ENCODE data around the gene BCAS3.
"Not testable (repeated sequence)": the region's sequence is repeated elsewhere in the genome, so short reads cannot be mapped to it uniquely, and the experiment has no call there.

BCAS3 gene

GRCh38 chr17:60767744-60768308 lies 90.2 kb downstream of the BCAS3 start:
- no peak for TF ChIP-seq ZNF274 (IDR thresholded peaks at IDR 0.05; ENCODE audit: low read depth, low read length)

GRCh38 chr17:60769327-60769726 lies 91.7 kb downstream of the BCAS3 start:
- TF ChIP-seq ZNF274 (IDR thresholded peaks at IDR 0.05; ENCODE audit: low read depth, low read length): no peak
- H3K4me3 ChIP-seq (ENCODE audit: low read length): no peak overlapping the region

More at GRCh38 chr17:60767744-60768308, 90.2 kb downstream of the BCAS3 start:
- H3K4me3 ChIP-seq (ENCODE audit: low read length): no peak overlapping the region

GRCh38 chr17:60770946-60771422 lies 93.3 kb downstream of the BCAS3 start:
- TF ChIP-seq ZNF274 (IDR thresholded peaks at IDR 0.05; ENCODE audit: low read depth, low read length): no peak
- no peak overlapping the region for H3K4me3 ChIP-seq (ENCODE audit: low read length)

- H3K4me3 ChIP-seq (ENCODE audit: low read length): not testable (repeated sequence)
Observed at GRCh38 chr17:60771621-60772020, 94.0 kb downstream of the BCAS3 start.

- TF ChIP-seq ZNF274 (IDR thresholded peaks at IDR 0.05; ENCODE audit: low read depth, low read length): no peak
- H3K4me3 ChIP-seq (ENCODE audit: low read length): no peak overlapping the region
Observed at GRCh38 chr17:60773552-60773951, 95.9 kb downstream of the BCAS3 start.

GRCh38 chr17:60781880-60782412 lies 104.3 kb downstream of the BCAS3 start:
- TF ChIP-seq ZNF274 (IDR thresholded peaks at IDR 0.05; ENCODE audit: low read depth, low read length): no peak
- no peak overlapping the region for H3K4me3 ChIP-seq (ENCODE audit: low read length)

GRCh38 chr17:60782742-60783141 lies 105.1 kb downstream of the BCAS3 start:
- TF ChIP-seq ZNF274 (IDR thresholded peaks at IDR 0.05; ENCODE audit: low read depth, low read length): no peak
- no peak overlapping the region for H3K4me3 ChIP-seq (ENCODE audit: low read length)

GRCh38 chr17:60790205-60790604 lies 112.6 kb downstream of the BCAS3 start:
- H3K4me3 ChIP-seq (ENCODE audit: low read length): no peak overlapping the region
- TF ChIP-seq ZNF274 (IDR thresholded peaks at IDR 0.05; ENCODE audit: low read depth, low read length): no peak

GRCh38 chr17:60792250-60792898 lies 114.7 kb downstream of the BCAS3 start:
- TF ChIP-seq ZNF274 (IDR thresholded peaks at IDR 0.05; ENCODE audit: low read depth, low read length): no peak
- no peak overlapping the region for H3K4me3 ChIP-seq (ENCODE audit: low read length)

- H3K4me3 ChIP-seq (ENCODE audit: low read length): no peak overlapping the region
- no peak for TF ChIP-seq ZNF274 (IDR thresholded peaks at IDR 0.05; ENCODE audit: low read depth, low read length)
Observed at GRCh38 chr17:60798576-60798975, 120.9 kb downstream of the BCAS3 start.

GRCh38 chr17:60802377-60802776 lies 124.7 kb downstream of the BCAS3 start:
- TF ChIP-seq ZNF274 (IDR thresholded peaks at IDR 0.05; ENCODE audit: low read depth, low read length): no peak
- H3K4me3 ChIP-seq (ENCODE audit: low read length): no peak overlapping the region

GRCh38 chr17:60803059-60803458 lies 125.4 kb downstream of the BCAS3 start:
- TF ChIP-seq ZNF274 (IDR thresholded peaks at IDR 0.05; ENCODE audit: low read depth, low read length): no peak
- no peak overlapping the region for H3K4me3 ChIP-seq (ENCODE audit: low read length)

GRCh38 chr17:60804831-60805230 lies 127.2 kb downstream of the BCAS3 start:
- H3K4me3 ChIP-seq (ENCODE audit: low read length): no peak overlapping the region
- no peak for TF ChIP-seq ZNF274 (IDR thresholded peaks at IDR 0.05; ENCODE audit: low read depth, low read length)

- no peak for TF ChIP-seq ZNF274 (IDR thresholded peaks at IDR 0.05; ENCODE audit: low read depth, low read length)
Observed at GRCh38 chr17:60809421-60809820, 131.8 kb downstream of the BCAS3 start.

GRCh38 chr17:60814941-60815340 lies 137.3 kb downstream of the BCAS3 start:
- not testable (repeated sequence) for H3K4me3 ChIP-seq (ENCODE audit: low read length)

More at GRCh38 chr17:60809421-60809820, 131.8 kb downstream of the BCAS3 start:
- H3K4me3 ChIP-seq (ENCODE audit: low read length): no peak overlapping the region

All from GM08714 (cell line).